ENCODE data around the gene GOLGA1. TPM values are rescaled to one million over a fixed set of nuclear protein-coding genes. Genes with fewer than 3 reads are reported as not detected.

Gene GOLGA1
- polyA plus RNA-seq, 1 of the 3 experiments (the other 2 are of a cell fraction): 10.0 TPM

GRCh38 chr9:124947727-124948391 lies 7.0 kb upstream of the GOLGA1 start:
- no peak overlapping the region for H2AFZ ChIP-seq (ENCODE audit: low read depth)
- no peak overlapping the region for H3K4me2 ChIP-seq
- H3F3A ChIP-seq (replicated peaks; ENCODE audit: insufficient read depth): no peaks in the 10 kb centered on the region
- H3K4me3 ChIP-seq (ENCODE audit: low read depth in 2 of 2, low read length in 1 of 2): no peak overlapping the region
- no peaks in the 10 kb centered on the region for H3K4me1 ChIP-seq (ENCODE audit: control insufficient read depth in 1 of 2, insufficient read depth in 2 of 2, low read depth in 1 of 2, low read length in 1 of 2)
- ChIA-PET POLR2A (no interaction called here), CTCF (interaction anchor here (1.3 to 2.0 kb wide), 2 partner anchors 176 to 196 kb away, joined by 3 to 8 read pairs; partner anchors contain the start of gene SCAI)
- no peak overlapping the region for H3K27ac ChIP-seq (ENCODE audit: low read depth in 2 of 2, low read length in 1 of 2)
- TF ChIP-seq YY1 (IDR thresholded peaks at IDR 0.05; ENCODE audit: low read depth) (no peak), EP300 (IDR thresholded peaks at IDR 0.05; ENCODE audit: borderline replicate concordance in 1 of 2, low read depth in 1 of 2, low read length in 1 of 2) (no peak), REST (IDR thresholded peaks at IDR 0.05; ENCODE audit: low read depth, low read length) (no peak), USF1 (IDR thresholded peaks at IDR 0.05; ENCODE audit: borderline replicate concordance, low read depth) (no peak), MAX (IDR thresholded peaks at IDR 0.05; ENCODE audit: low read depth) (no peak), RFX5 (IDR thresholded peaks at IDR 0.05; ENCODE audit: low read length) (no peak), FOXM1 (IDR thresholded peaks at IDR 0.05; ENCODE audit: low read depth) (no peak), IRF3 (IDR thresholded peaks at IDR 0.05; ENCODE audit: low read depth, low read length) (no peak), SMC3 (IDR thresholded peaks at IDR 0.05; ENCODE audit: low read depth, low read length) (no peak), TAF1 (IDR thresholded peaks at IDR 0.05; ENCODE audit: borderline replicate concordance, low read depth, low read length) (no peak), POLR2AphosphoS5 (IDR thresholded peaks at IDR 0.05; ENCODE audit: low read depth, low read length) (no peak), EZH2phosphoT487 (IDR thresholded peaks at IDR 0.05; ENCODE audit: borderline replicate concordance, low read depth) (no peak), MXI1 (IDR thresholded peaks at IDR 0.05; ENCODE audit: low read depth, low read length) (no peak), ZBTB33 (IDR thresholded peaks at IDR 0.05; ENCODE audit: borderline replicate concordance, low read depth) (no peak), TCF12 (IDR thresholded peaks at IDR 0.05) (no peak)
- H4K20me1 ChIP-seq (ENCODE audit: insufficient read depth): no peaks in the 10 kb centered on the region
- DNase-seq: no peak
- H3K9me2 ChIP-seq: no peaks in the 10 kb centered on the region
- no peaks in the 10 kb centered on the region for H3K79me2 ChIP-seq (ENCODE audit: insufficient read depth)
- H3K9me3 ChIP-seq: no peaks in the 10 kb centered on the region
- H3K27me3 ChIP-seq (ENCODE audit: insufficient read depth): no peaks in the 10 kb centered on the region
- H3K36me3 ChIP-seq (replicated peaks in 1 of 2; ENCODE audit: control insufficient read depth in 1 of 2, insufficient read depth in 2 of 2, low read length in 1 of 2): no peaks in the 10 kb centered on the region
- 77% methylated on average over 5 of the region's 5 CpGs for whole genome bisulfite sequencing (ENCODE audit: low lambda C conversion rate)
- no peak overlapping the region for H3K9ac ChIP-seq
